HG03103 (cell line): ENCODE data around the gene RENBP.

Source experiments
- ATAC-seq: cut with Tn5 transposase; IDR thresholded peaks from one replicate; pipeline ENCODE4 v1.9.1; 2021; ENCODE audit warnings: low read depth; ENCODE audit not compliant: unreplicated experiment

RENBP gene

GRCh38 chrX:153937056-153937455 lies 7.4 kb downstream of the RENBP start:
- no peak for ATAC-seq

DNA sequence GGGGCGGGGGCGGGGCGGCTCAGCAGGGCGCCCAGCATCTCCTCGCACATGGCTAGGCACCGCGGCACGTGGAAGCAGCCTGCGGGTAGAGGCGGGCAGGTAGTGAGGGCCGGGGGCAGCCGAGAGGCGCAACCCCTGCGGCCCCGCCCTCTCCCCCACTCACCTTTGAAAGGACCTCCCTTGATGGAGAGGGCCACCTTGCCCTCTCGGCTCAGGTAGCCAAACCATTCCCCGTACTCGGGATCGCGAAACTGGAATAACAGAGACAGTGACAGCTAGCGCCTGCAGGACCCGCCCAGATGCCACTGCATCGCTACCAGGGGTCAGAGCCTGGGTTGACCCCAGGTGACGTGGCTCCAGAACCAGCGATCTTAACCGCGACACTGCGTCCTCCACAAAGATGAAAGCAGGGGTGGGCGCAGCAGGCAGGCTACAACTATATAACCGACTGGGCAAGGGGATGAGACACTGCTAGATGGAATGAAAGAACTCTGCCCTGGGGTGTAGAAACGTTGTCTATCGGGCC lies 9.1 kb downstream of the RENBP start:
- peak; percentile 28 for ATAC-seq

DNA sequence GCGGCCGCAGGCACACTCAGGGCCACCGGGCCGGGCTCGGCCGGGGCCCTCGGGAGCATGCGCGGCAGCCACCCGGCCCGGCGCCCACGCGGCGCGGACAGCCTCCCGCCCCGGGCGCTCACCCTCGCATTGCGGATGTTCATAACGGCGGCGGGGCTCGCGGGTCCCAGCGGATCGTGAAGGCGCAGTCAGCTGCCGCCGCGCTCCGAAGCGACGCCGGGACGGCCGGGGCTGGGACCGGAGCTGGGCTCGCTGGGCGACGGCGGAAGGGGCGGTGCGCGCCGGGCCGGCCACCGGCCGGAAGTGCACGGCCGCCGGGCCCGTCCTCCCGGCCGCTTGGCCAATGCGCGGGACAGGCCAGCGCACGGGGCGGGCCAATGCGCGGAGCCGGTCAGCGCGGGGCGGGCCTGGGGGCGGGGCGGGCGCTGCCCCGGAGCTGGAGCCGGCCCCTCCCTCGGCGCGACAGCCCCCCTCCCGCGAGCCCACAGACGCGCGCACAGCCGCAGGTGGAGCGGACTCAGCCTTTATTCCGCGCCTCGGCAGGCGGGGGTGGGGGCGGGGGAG lies 9.6 kb downstream of the RENBP start, which contains the start of gene NAA10:
TSS of gene NAA10 (minus strand) at position 276 of the 564 bp plus-strand sequence. CDS start at position 143, 133 bp downstream.
- ATAC-seq, result peak; percentile 76

DNA sequence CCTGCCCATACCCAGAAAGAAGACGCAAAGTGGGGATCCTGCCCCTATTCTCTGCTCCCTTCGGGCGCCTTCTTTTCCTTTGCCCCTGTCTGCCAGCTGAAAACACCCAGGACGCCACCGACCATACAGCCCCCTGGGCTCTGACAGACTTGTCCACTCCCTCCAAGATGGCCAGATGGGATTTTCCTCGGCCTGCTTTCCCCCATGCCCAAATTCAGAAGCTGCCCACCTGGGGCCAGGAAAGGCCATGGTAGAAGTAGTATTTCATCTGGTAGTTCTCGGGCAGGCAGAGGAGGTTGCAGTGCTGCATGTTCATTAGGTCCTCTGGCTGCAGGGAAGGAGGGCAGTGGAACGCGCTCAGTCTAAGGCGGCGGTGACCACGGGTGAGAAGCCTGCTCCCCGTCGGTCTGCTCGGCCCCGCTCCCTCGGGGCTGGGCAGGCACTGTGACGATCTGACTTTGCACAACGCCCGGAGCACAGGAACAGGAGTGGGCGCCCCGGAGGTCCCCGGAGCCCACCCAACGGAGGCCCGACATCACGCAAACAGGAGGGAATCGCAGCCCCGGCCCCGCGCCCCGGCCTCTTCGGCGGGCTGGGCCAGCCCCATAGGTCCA lies 10.2 kb downstream of the RENBP start:
- no peak for ATAC-seq

DNA sequence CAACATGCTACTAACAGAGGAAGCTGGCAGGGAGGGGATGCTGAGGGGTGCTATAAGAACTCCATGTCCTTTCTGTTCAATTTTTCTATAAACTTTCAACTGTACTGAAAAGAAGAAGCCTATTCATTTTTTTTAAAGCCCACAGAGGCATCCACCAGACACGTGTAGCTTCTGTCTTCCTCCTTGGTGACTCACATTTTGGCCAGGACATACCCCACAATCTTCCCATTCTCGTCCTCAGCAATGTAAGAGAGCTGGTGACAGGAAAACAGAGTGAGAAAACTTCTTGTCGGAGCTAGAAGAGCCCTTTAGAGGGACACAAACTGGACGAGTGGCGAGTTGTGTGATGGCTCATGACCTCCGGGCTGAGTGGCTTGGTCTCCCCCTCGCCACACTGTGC lies 10.7 kb downstream of the RENBP start:
- no peak for ATAC-seq

DNA sequence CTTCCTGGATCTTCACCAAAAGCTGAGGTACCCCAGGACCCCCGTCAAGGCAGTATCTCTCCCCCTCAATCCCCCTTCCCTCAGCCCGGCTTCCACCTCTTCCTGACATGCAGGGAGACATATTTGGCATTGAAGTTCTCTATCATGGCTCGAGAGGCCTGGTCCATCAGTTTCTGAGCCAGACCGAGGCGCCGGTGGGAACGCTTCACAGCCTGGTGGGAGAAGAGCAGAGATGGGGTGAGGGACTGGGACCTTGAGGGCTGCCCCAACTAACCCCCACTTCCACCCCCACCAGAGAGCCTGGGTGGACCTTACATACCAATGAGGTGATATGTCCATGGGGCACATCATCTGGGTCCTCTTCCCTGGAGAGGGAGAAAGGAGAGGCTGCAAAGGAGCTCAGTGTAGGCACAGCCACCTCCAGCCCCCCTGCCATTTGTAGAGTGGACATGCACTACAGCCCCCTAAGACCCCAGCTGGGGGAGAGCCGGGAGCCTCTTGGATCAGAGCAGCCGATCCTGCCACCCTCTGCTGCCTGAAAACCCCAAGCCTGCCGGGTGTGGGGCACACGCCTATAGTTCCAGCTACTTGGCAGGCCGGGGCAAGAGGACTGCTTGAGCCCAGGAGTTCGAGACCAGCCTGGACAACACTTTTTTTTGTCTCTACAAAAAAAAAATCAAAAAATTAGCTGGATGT lies 12.1 kb downstream of the RENBP start:
- no peak for ATAC-seq

- no peak for ATAC-seq
These were observed 12.7 kb downstream of the RENBP start for GRCh38 chrX:153931748-153932147.

DNA sequence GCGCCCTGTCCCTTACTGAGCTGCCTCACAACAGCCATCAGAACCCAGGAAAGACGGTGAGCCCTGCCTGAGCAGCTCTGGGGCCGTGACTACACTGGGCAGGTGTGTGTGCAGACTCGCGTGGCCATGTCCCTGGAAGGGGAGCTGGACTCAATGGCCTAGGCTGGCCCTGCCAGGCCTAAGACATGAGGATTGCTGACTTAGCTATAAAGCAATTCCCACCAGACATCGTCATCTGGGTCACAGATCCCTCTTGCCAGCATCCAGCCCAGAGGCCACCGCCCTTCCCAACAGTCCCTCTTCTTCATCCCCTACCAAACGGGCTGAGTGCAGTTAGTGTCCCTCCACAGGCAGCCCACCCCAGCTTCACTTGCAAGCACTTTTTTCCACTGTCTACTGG lies 13.3 kb downstream of the RENBP start:
- ATAC-seq, result no peak

GRCh38 chrX:153930011-153930910 lies 14.2 kb downstream of the RENBP start:
- ATAC-seq, result no peak

- no peak for ATAC-seq
These were observed 14.9 kb downstream of the RENBP start for GRCh38 chrX:153929576-153929975.

GRCh38 chrX:153928846-153929245 lies 15.6 kb downstream of the RENBP start:
- no peak for ATAC-seq

DNA sequence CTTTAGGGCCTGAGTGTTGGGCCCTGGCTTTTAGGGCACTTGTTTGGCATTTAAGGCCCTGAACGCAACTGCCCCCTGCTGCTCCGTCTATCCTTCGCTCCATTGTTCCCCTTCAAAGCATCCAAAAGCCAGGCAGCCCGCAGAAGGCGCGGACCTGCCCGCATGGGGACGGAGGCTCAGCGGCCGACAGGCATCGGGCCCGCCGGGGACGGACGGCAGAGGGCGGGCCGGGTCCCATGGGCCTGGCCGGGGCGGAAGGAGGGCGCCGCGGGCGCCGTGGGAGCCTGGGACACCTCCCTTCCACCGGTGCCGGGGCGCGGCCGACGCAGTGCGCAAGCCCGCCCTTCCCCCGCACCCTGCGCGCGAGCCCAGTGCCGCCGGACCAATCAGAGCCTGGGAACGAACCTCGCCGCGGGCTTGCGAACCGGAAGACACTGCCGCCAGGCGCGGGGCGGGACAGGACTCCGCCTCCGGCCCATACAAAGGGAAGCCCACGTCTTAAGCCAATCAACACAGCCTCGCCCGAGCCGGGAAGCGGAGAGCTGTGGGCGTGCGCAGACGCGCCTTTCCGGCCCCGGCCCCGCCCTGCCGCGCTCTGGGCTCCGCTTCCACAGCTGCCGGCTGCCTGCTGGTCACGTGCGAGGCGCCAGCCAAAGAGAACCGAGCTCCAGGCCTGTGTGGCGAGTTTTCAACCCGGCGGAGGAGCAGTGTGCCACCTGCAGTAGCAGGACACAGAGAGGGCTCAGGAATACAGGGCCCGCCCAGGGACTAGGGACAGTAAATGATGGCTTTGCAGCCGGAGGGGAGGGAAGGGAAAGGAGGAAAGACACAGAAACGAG lies 16.3 kb downstream of the RENBP start:
- ATAC-seq, result peak; percentile 60

GRCh38 chrX:153927672-153927921 lies 16.8 kb downstream of the RENBP start:
- ATAC-seq, result no peak

- no peak for ATAC-seq
These were observed 17.4 kb downstream of the RENBP start for GRCh38 chrX:153926858-153927671.

DNA sequence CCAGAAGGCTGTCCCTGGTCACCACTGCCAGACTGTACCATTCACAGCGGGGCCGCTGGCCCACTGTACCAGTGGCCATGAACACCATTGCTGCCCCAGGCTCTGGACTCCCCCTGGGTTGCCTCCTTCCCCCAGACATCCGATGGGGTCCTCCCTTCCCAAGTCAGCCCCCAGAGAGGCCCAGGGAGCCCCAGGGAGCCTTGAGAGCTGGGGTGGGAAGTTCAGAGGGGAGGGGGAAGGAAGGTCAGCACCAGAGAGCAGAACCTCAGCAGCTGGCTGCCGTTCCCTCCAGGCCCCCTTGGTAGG lies 17.9 kb downstream of the RENBP start:
- no peak for ATAC-seq

DNA sequence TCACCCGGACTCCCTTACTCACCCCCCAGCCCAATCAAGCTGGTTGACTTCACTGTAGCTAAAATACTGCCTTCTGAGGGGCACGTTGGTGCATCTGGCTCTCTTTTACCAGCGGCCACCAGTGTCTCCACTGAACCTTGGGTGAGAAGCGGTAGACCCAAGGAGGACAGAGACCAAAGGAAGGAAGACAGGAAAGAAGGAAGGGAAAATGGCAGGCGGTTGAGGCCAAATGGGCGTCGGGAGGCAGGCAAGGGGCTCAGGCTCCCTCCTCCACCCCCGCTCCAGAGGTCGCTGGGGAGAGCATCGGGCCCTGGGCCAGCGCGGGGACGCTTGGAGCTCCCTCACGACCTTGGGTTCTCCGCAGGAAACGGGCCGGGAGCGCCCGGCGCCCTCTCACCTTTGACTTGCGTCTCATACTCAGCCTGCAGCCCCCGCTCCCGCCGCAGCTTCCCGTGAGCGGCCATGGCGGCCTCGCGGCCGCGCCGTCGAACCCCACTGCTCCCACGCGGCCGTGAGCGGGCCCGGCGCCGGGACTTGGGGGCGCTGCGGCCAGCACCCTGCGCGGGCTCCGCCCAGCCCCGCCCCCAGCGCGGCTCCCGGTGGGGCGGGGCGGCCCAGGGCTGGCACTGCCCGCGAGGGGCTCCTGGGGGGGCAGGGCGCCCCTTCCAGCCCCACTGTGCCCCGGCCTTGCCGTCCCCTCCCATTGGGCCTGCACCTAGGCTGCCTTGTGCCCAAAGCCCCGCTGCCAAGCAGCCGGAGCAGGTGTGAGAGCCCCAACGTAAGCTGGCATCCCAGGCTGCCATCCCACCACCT lies 18.5 kb downstream of the RENBP start, which contains the start of gene ARHGAP4:
TSS of gene ARHGAP4 (minus strand) at position 526 of the 813 bp plus-strand sequence. CDS start at position 464, 62 bp downstream.
- no peak for ATAC-seq

DNA sequence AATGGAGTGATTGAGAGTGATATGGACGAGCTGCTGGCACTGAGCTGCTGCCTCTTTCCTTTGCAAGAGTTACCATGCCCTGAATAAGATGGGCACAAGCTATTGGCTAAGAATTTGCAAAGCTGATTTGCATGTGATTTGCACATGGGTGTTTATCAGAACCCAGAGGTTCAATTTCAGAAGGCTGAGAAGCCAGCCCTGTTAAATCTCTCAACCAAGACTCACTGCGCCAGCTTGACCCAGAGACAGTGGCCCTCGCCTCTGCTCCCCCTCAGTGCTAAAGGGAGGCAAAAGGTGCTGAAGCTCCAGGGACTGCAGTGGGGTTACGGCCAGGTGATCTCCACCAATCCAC lies 19.1 kb downstream of the RENBP start:
- no peak for ATAC-seq

- no peak for ATAC-seq
These were observed 20.1 kb downstream of the RENBP start for GRCh38 chrX:153924149-153924861.
